ENCODE measurements around the gene RHNO1. TPM values are rescaled to one million over a fixed set of nuclear protein-coding genes. Genes with fewer than 3 reads are reported as not detected.
A peak's percentile ranks its signal among the peaks of the same experiment; 100 is the strongest.

Gene RHNO1
- total RNA-seq (2014; rRNA removed; shearing (Covaris generic)), result 100 and 106 TPM in 2 replicates

GRCh38 chr12:2877047-2877952 lies at the start of gene RHNO1, which contains the start of gene FOXM1:
Gene RHNO1 (plus strand): TSS chr12:2877223. CDS start chr12:2885367, 8,144 bp downstream.
Gene FOXM1 (minus strand): TSS chr12:2877174. CDS start chr12:2874478, 2,696 bp downstream.
- peaks cover 9% of the 10 kb centered on the region for H3K36me3 ChIP-seq (replicated peaks; ENCODE audit: control insufficient read depth, insufficient read depth, low read length)
- H3K27me3 ChIP-seq (ENCODE audit: control insufficient read depth, insufficient read depth, low read length), result no peaks in the 10 kb centered on the region
- DNase-seq, result peak; percentile 98
- peak within 1 kb of the TSS; percentile 92 for H3K4me3 ChIP-seq (ENCODE audit: insufficient read depth, low read depth, low read length)

- Histone ChIP-seq H3K36me3 (replicated peaks; ENCODE audit: control insufficient read depth, insufficient read depth, low read length) (peaks cover 12% of the 10 kb centered on the region), H3K4me3 (ENCODE audit: insufficient read depth, low read depth, low read length) (no peak overlapping the region), H3K27me3 (ENCODE audit: control insufficient read depth, insufficient read depth, low read length) (peaks cover 2% of the 10 kb centered on the region; the same call in 1 of the 2 replicates)
- no peak for DNase-seq
These were observed 47.7 kb upstream of the RHNO1 start for GRCh38 chr12:2829275-2829674.

DNA sequence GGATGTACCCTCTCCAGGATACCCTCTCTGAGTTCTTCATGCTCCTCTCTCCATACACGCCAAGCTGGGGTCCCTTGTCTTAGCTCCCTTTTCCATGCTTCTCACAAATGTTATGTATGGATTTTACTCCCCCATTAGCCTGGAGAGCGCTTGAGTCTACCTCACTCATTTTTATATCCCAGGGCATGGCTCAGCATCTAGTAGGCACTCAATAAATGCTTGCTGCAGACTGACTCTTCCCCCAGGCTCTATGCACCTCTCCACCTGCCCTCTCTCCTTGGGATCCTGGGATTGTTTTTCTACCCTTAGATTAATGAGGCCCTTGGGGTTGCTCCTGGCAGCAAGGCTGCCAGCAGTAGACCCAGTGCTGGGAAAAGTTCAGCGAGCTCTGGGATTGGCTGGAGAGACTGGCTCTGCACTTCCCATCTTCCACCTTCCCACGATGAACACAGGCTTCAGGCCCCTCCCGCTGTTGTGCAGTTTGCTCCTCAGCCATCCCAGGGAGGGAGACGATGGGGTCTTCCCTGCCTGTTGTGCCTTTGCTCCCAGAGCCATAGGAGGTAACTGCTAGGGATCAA lies 44.4 kb upstream of the RHNO1 start:
- no peak for DNase-seq
- Histone ChIP-seq H3K27me3 (ENCODE audit: control insufficient read depth, insufficient read depth, low read length) (peaks cover 3% of the 10 kb centered on the region; the same call in 1 of the 2 replicates), H3K36me3 (replicated peaks; ENCODE audit: control insufficient read depth, insufficient read depth, low read length) (peaks cover 2% of the 10 kb centered on the region), H3K4me3 (ENCODE audit: insufficient read depth, low read depth, low read length) (no peak overlapping the region)

DNA sequence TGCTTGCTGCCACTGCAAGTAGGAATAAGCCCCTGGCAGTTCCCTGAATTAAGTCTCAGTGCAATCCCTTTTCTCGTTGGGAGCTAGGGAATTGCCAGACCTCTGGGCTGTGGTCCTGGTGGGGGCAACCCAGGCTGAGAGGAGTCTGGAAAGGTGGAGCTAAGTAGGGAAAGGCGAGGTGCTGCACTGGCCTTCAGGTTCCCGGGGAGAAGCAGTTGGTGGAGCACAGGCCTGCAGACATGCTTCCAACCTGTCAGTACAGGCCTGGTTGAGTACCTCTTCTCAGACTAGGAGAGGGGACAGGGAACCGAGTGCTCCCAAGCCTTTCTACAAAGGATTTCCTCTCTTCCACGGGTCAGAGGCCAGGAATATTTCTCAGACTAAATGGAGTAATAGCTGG lies 43.7 kb upstream of the RHNO1 start:
- peaks cover 3% of the 10 kb centered on the region; the same call in 1 of the 2 replicates for H3K27me3 ChIP-seq (ENCODE audit: control insufficient read depth, insufficient read depth, low read length)
- H3K36me3 ChIP-seq (replicated peaks; ENCODE audit: control insufficient read depth, insufficient read depth, low read length), result no peaks in the 10 kb centered on the region
- no peak for DNase-seq
- no peak overlapping the region for H3K4me3 ChIP-seq (ENCODE audit: insufficient read depth, low read depth, low read length)

GRCh38 chr12:2833810-2834209 lies 43.2 kb upstream of the RHNO1 start:
- Histone ChIP-seq H3K4me3 (ENCODE audit: insufficient read depth, low read depth, low read length) (no peak overlapping the region), H3K36me3 (replicated peaks; ENCODE audit: control insufficient read depth, insufficient read depth, low read length) (no peaks in the 10 kb centered on the region), H3K27me3 (ENCODE audit: control insufficient read depth, insufficient read depth, low read length) (peaks cover 3% of the 10 kb centered on the region; the same call in 1 of the 2 replicates)
- peak; percentile 63 for DNase-seq

DNA sequence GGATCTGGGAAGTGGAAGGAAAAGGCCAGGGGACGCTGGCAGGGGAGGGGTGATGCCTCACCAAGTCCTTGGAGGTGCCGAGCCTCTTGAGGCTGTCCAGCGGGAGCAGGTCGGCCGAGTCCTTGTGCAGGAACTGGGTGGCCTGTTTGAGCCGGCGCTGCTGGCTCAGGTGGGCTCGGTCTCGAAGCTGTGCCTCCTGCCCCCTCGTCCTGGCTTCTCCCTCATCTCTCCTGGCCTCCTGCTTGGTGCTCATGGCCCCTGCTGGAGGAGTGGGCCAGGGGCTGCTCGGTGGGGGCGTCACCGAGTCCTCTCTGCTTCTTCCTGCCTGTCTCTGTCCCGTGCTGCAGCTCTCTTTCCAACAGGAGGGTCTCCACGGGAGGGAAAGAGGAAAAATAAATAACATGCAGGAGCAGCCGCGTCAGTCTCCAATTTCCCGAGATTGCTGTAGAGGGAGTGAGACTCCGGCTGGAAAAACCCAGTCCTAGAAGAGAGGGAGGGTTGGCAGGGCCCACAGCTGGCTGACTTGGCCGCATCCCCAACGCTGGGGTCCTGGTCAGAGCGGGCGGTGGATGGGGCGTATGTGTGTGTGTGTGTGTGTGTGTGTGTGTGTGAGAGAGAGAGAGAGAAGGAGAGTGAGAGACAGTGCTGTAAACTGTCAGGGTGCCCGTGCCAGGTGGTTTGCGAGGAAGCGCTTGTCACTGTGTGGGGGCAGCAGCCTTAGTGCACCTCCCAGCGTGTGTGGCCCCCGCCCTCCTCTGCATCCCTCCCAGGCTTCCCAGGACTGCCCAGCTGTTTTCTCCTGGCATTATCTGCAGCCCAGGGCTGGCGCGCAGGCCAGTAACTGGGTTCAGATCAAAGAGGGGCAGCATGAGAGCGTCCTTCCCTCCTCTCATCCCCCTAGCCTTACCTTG lies 42.2 kb upstream of the RHNO1 start, which contains the start of gene NRIP2:
Gene NRIP2 (minus strand): TSS at position 455 of the 911 bp plus-strand sequence. CDS start 52 bp downstream, at position 403.
- DNase-seq, result peak; percentile 86
- no peaks in the 10 kb centered on the region for H3K36me3 ChIP-seq (replicated peaks; ENCODE audit: control insufficient read depth, insufficient read depth, low read length)
- peak within 1 kb of the TSS; percentile 2; the same call in 1 of the 2 replicates for H3K4me3 ChIP-seq (ENCODE audit: insufficient read depth, low read depth, low read length)
- peaks cover 3% of the 10 kb centered on the region; the same call in 1 of the 2 replicates for H3K27me3 ChIP-seq (ENCODE audit: control insufficient read depth, insufficient read depth, low read length)

- no peaks in the 10 kb centered on the region for H3K36me3 ChIP-seq (replicated peaks; ENCODE audit: control insufficient read depth, insufficient read depth, low read length)
These were observed 41.2 kb upstream of the RHNO1 start for GRCh38 chr12:2835691-2836403.

GRCh38 chr12:2836574-2836973 lies 40.4 kb upstream of the RHNO1 start:
- Histone ChIP-seq H3K36me3 (replicated peaks; ENCODE audit: control insufficient read depth, insufficient read depth, low read length) (no peaks in the 10 kb centered on the region), H3K4me3 (ENCODE audit: insufficient read depth, low read depth, low read length) (no peak overlapping the region), H3K27me3 (ENCODE audit: control insufficient read depth, insufficient read depth, low read length) (peaks cover 3% of the 10 kb centered on the region; the same call in 1 of the 2 replicates)
- no peak for DNase-seq

More at GRCh38 chr12:2835691-2836403, 41.2 kb upstream of the RHNO1 start:
- peaks cover 3% of the 10 kb centered on the region; the same call in 1 of the 2 replicates for H3K27me3 ChIP-seq (ENCODE audit: control insufficient read depth, insufficient read depth, low read length)
- no peak for DNase-seq
- no peak overlapping the region for H3K4me3 ChIP-seq (ENCODE audit: insufficient read depth, low read depth, low read length)

DNA sequence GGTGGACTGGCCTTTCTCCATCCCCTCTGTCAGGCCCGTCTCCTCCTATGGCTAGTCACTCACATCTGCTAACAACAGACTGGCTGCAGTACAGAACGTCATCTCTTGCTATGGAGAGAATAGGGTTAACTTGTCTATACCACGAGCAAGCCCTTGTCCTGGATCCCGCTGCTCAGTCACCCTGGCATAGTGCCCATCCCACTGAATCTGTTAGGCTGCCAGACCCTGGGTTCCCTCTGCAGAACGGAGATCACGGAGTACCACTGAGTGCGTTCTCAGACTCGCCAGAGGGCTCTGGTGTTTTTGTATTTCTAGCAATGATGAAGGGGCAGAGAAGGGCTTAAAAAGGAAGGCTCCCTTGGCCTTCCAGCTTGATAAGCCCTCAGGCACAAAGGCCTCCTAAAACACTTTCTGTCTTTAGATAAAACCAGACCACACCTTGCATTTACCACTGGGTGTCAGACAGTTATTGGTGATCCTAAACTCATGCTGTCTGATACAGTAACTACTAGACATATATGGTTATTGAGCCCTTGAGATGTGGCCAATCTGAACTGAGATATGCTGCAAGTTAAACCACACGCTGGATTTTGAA lies 35.9 kb upstream of the RHNO1 start:
- H3K36me3 ChIP-seq (replicated peaks; ENCODE audit: control insufficient read depth, insufficient read depth, low read length), result no peaks in the 10 kb centered on the region; the same call in 1 of the 2 replicates
- DNase-seq, result no peak

DNA sequence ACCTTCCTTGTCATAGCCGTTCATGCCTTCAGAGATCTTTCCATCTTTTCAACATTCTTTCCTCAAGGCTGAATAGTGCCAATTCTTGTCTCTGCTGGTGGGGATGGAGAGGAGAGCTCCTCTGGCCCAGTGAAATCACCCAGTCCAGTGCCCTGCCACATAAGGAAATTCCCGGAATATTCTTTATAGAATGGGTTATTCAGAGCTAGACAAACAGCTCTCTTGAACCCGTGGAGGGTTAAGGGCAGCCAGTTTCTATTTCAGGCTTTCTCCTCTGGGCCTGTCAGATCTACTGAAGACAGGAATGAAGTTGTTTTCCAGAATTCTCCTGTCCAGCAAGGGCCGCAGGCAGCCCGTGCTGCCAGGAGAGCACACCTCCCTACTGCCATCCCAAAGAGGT lies 34.1 kb upstream of the RHNO1 start:
- Histone ChIP-seq H3K4me3 (ENCODE audit: insufficient read depth, low read depth, low read length) (no peak overlapping the region), H3K36me3 (replicated peaks; ENCODE audit: control insufficient read depth, insufficient read depth, low read length) (no peaks in the 10 kb centered on the region; the same call in 1 of the 2 replicates), H3K27me3 (ENCODE audit: control insufficient read depth, insufficient read depth, low read length) (no peaks in the 10 kb centered on the region; the same call in 1 of the 2 replicates)
- no peak for DNase-seq

More for the DNA sequence above, 35.9 kb upstream of the RHNO1 start:
- no peaks in the 10 kb centered on the region; the same call in 1 of the 2 replicates for H3K27me3 ChIP-seq (ENCODE audit: control insufficient read depth, insufficient read depth, low read length)
- H3K4me3 ChIP-seq (ENCODE audit: insufficient read depth, low read depth, low read length), result no peak overlapping the region

- no peak for DNase-seq
- Histone ChIP-seq H3K27me3 (ENCODE audit: control insufficient read depth, insufficient read depth, low read length) (no peaks in the 10 kb centered on the region; the same call in 1 of the 2 replicates), H3K4me3 (ENCODE audit: insufficient read depth, low read depth, low read length) (no peak overlapping the region), H3K36me3 (replicated peaks; ENCODE audit: control insufficient read depth, insufficient read depth, low read length) (no peaks in the 10 kb centered on the region; the same call in 1 of the 2 replicates)
These were observed 32.2 kb upstream of the RHNO1 start for GRCh38 chr12:2844786-2845185.

DNA sequence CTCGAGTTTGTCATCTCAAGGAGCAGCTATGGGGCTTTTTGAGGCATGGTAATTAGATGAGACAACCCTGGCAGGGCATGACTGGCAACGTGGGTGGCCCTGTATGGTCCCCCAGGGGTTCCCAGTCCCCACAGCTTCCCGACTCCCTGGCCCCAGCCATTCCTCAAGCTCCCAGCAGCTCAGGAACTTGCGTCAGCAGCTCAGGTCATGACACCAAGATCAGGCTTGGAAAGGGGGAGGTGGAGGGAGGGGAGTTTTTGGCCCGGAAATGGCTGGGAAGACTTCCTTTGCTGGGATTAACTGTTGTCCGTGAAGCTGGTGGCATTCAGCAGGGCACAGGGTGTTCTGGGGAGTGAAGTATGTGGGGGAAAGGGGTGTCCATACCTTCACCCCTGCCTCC lies 31.7 kb upstream of the RHNO1 start:
- DNase-seq, result peak; percentile 65

DNA sequence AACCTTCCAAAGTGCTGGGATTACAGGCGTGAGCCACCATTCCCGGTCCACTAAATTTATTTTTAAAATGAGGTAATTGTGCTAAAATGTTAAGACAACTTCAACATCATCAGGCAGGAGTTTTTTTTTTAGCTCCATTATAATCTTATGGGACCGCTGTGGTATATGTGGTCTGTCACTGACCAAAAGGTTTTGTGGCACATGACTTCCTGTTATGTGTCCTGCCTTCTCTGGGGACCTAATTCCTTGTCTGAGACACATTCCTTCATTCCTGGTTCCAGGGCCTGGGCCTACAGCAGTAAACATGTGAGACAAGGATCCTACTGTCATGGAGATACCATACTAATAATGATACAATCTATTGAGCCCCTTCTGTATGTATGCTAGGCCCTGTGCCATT lies 25.1 kb upstream of the RHNO1 start:
- DNase-seq, result no peak

More for the DNA sequence above, 31.7 kb upstream of the RHNO1 start:
- H3K36me3 ChIP-seq (replicated peaks; ENCODE audit: control insufficient read depth, insufficient read depth, low read length), result no peaks in the 10 kb centered on the region; the same call in 1 of the 2 replicates
- no peaks in the 10 kb centered on the region; the same call in 1 of the 2 replicates for H3K27me3 ChIP-seq (ENCODE audit: control insufficient read depth, insufficient read depth, low read length)
- no peak overlapping the region for H3K4me3 ChIP-seq (ENCODE audit: insufficient read depth, low read depth, low read length)

More for the DNA sequence above, 25.1 kb upstream of the RHNO1 start:
- no peaks in the 10 kb centered on the region for H3K36me3 ChIP-seq (replicated peaks; ENCODE audit: control insufficient read depth, insufficient read depth, low read length)
- H3K27me3 ChIP-seq (ENCODE audit: control insufficient read depth, insufficient read depth, low read length), result no peaks in the 10 kb centered on the region
- H3K4me3 ChIP-seq (ENCODE audit: insufficient read depth, low read depth, low read length), result no peak overlapping the region

Measured in H7 (cell line).